Stimulated activated CD8-positive, alpha-beta memory T cell treated with anti-CD3 and anti-CD28 coated beads, Interleukin-2, amount 100 ng/mL, for 1 hour (primary cell): Measurements from ENCODE around the gene FBN2.
"Not testable (repeated sequence)": the region's sequence is repeated elsewhere in the genome, so short reads cannot be mapped to it uniquely, and the experiment has no call there.

ENCODE experiments used
- DNase-seq, 2 donors: peaks; one replicate each; pipeline ENCODE4 v3.0.0-alpha.2; 2020; ENCODE audit warnings: low read depth in 2 of 2

The FBN2 gene

GRCh38 chr5:128534726-128535125 lies 3.3 kb downstream of the FBN2 start:
- no peak for DNase-seq

GRCh38 chr5:128532776-128533175 lies 5.3 kb downstream of the FBN2 start:
- no peak for DNase-seq

- no peak for DNase-seq
These were observed 5.9 kb downstream of the FBN2 start for GRCh38 chr5:128532127-128532526.

GRCh38 chr5:128528637-128529255 lies 9.3 kb downstream of the FBN2 start:
- DNase-seq, result no peak

GRCh38 chr5:128528126-128528525 lies 9.9 kb downstream of the FBN2 start:
- no peak for DNase-seq

- no peak for DNase-seq
These were observed 11.0 kb downstream of the FBN2 start for GRCh38 chr5:128527077-128527476.

- no peak for DNase-seq
These were observed 15.7 kb downstream of the FBN2 start for GRCh38 chr5:128522336-128522735.

GRCh38 chr5:128519827-128520226 lies 18.2 kb downstream of the FBN2 start:
- no peak for DNase-seq

GRCh38 chr5:128516978-128517377 lies 21.1 kb downstream of the FBN2 start:
- no peak for DNase-seq

- DNase-seq, result no peak
These were observed 24.2 kb downstream of the FBN2 start for GRCh38 chr5:128513806-128514205.

- no peak for DNase-seq
These were observed 25.2 kb downstream of the FBN2 start for GRCh38 chr5:128512894-128513293.

- DNase-seq, result no peak
These were observed 31.4 kb downstream of the FBN2 start for GRCh38 chr5:128506643-128507042.

- DNase-seq, result not testable (repeated sequence)
These were observed 34.3 kb downstream of the FBN2 start for GRCh38 chr5:128503727-128504126.

- DNase-seq, result no peak
These were observed 39.1 kb downstream of the FBN2 start for GRCh38 chr5:128498844-128499455.

- no peak for DNase-seq
These were observed 43.5 kb downstream of the FBN2 start for GRCh38 chr5:128494516-128494915.

- no peak for DNase-seq
These were observed 44.3 kb downstream of the FBN2 start for GRCh38 chr5:128493657-128494329.

- DNase-seq, result no peak
These were observed 46.8 kb downstream of the FBN2 start for GRCh38 chr5:128491291-128491690.

- no peak for DNase-seq
These were observed 47.3 kb downstream of the FBN2 start for GRCh38 chr5:128490761-128491160.

- no peak for DNase-seq
These were observed 51.0 kb downstream of the FBN2 start for GRCh38 chr5:128487041-128487440.

GRCh38 chr5:128483738-128484137 lies 54.3 kb downstream of the FBN2 start:
- DNase-seq, result no peak

- DNase-seq, result no peak
These were observed 57.0 kb downstream of the FBN2 start for GRCh38 chr5:128480906-128481633.

GRCh38 chr5:128480158-128480557 lies 57.9 kb downstream of the FBN2 start:
- DNase-seq, result no peak
